ENCODE measurements around the gene CHCHD1. TPM values are rescaled to one million over a fixed set of nuclear protein-coding genes. Genes with fewer than 3 reads are reported as not detected.

CHCHD1 gene
- total RNA-seq: 10 to 100 TPM; 14.1 to 57.3 (median 28.9) TPM

- no peaks in the 10 kb centered on the region for H3K27me3 ChIP-seq
- TF ChIP-seq POLR2A (IDR thresholded peaks at IDR 0.05): peak in 1 of 2 donors; percentile 73
- TF ChIP-seq, protein P1, sequence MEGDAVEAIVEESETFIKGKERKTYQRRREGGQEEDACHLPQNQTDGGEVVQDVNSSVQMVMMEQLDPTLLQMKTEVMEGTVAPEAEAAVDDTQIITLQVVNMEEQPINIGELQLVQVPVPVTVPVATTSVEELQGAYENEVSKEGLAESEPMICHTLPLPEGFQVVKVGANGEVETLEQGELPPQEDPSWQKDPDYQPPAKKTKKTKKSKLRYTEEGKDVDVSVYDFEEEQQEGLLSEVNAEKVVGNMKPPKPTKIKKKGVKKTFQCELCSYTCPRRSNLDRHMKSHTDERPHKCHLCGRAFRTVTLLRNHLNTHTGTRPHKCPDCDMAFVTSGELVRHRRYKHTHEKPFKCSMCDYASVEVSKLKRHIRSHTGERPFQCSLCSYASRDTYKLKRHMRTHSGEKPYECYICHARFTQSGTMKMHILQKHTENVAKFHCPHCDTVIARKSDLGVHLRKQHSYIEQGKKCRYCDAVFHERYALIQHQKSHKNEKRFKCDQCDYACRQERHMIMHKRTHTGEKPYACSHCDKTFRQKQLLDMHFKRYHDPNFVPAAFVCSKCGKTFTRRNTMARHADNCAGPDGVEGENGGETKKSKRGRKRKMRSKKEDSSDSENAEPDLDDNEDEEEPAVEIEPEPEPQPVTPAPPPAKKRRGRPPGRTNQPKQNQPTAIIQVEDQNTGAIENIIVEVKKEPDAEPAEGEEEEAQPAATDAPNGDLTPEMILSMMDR (IDR thresholded peaks at IDR 0.05): no peak
- intact Hi-C loops (cut with DNase I): no loop called here
These were observed at the start of gene CHCHD1 for GRCh38 chr10:73781879-73782748. Gene CHCHD1, plus strand, starts transcription at chr10:73782048. Its CDS starts 28 bp downstream, at chr10:73782076.

DNA sequence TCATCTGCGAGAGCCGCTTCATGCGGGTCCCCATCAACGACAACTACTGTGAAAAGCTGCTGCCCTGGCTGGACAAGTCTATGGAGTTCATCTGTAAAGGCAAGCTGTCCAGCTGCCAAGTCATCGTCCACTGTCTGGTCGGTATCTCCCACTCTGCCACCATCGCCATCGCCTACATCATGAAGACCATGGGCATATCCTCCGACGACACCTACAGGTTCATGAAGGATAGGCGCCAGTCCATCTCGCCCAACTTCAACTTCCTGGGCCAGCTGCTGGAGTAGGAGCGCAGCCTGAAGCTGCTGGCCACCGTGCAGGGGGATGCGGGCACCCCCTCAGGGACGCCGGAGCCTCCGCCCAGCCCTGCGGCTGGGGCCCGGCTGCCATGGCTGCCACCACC, 49.4 kb upstream of the CHCHD1 start:
- intact Hi-C loops (cut with DNase I): no loop called here
- Histone ChIP-seq H3K9me3 (no peaks in the 10 kb centered on the region), H3K4me3 (replicated peaks in 1 of 3) (no peak overlapping the region), H3K4me1 (peaks cover 9 to 10% of the 10 kb centered on the region in 2 donors), H3K36me3 (peaks cover 0 to 12% of the 10 kb centered on the region in 2 donors), H3K27ac (no peak overlapping the region), H3K27me3 (no peaks in the 10 kb centered on the region)
- 95 to 97% methylated on average over 13 to 20 of the region's 20 CpGs for WGBS, 2 donors
- no peak for DNase-seq
- TF ChIP-seq POLR2A (IDR thresholded peaks at IDR 0.05): no peak
- TF ChIP-seq, protein P1 (IDR thresholded peaks at IDR 0.05): no peak

More at GRCh38 chr10:73781879-73782748, at the start of gene CHCHD1:
- H3K9me3 ChIP-seq: no peaks in the 10 kb centered on the region
- peak; percentile 88 to 90 for DNase-seq
- 0 to 2% methylated on average over 13 to 35 of the region's 57 CpGs for WGBS, 2 donors
- H3K36me3 ChIP-seq: peaks cover 3 to 6% of the 10 kb centered on the region in 2 donors
- H3K4me3 ChIP-seq (replicated peaks in 1 of 3): peak within 1 kb of the TSS; percentile 27 to 96 (median 91)
- H3K4me1 ChIP-seq: peaks cover 27 to 28% of the 10 kb centered on the region in 2 donors
- peak within 1 kb of the TSS; percentile 91 to 92 (median 91) for H3K27ac ChIP-seq

DNA sequence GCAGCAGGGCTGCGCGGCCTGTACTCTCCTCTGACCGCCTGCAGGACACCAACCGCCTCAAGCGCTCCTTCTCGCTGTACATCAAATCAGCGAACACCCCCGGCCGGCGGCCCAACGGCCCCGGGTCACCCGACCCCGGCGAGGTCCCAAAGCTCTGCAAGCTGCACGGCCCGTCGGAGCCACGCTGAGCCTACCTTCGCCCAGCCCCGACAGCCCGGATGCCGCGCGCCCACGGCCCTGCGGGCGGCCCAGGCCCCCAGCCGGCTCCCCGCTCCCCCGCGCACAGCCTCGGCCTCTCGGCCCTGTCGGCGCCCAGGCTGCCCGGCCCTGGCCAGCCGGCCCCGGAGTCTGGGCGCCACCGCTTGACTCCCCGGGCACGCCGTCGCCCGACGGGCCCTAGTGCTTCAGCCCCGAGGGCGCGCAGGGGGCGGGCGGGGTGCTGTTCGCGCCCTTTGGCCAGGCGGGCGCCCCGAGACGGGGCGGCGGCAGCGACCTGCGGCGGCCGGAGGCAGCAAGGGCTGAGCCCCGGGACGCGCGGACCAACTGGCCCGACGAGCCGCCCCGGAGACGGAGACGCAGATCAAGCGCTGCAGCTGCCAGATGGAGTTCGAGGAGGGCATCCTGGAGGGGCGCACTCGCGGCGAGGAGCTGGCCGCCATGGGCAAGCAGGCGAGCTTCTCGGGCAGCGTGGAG, 48.8 kb upstream of the CHCHD1 start:
- intact Hi-C loops (cut with DNase I): no loop called here
- WGBS, 2 donors: 75 to 85% methylated on average over 21 to 32 of the region's 84 CpGs
- H3K4me1 ChIP-seq: peaks cover 9 to 10% of the 10 kb centered on the region in 2 donors
- no peak for DNase-seq
- no peak overlapping the region for H3K27ac ChIP-seq
- no peak overlapping the region for H3K4me3 ChIP-seq (replicated peaks in 1 of 3)
- no peaks in the 10 kb centered on the region for H3K9me3 ChIP-seq
- H3K36me3 ChIP-seq: peaks cover 0 to 12% of the 10 kb centered on the region in 2 donors
- TF ChIP-seq, protein P1 (IDR thresholded peaks at IDR 0.05): no peak
- no peak for TF ChIP-seq POLR2A (IDR thresholded peaks at IDR 0.05)
- no peaks in the 10 kb centered on the region for H3K27me3 ChIP-seq

GRCh38 chr10:73734028-73734720, 47.7 kb upstream of the CHCHD1 start:
- DNase-seq: no peak
- intact Hi-C loops (cut with DNase I): no loop called here
- Histone ChIP-seq H3K27me3 (no peaks in the 10 kb centered on the region), H3K4me1 (peaks cover 8 to 9% of the 10 kb centered on the region in 2 donors), H3K36me3 (peaks cover 0 to 12% of the 10 kb centered on the region in 2 donors), H3K9me3 (no peaks in the 10 kb centered on the region), H3K27ac (no peak overlapping the region), H3K4me3 (replicated peaks in 1 of 3) (no peak overlapping the region)
- no peak for TF ChIP-seq POLR2A (IDR thresholded peaks at IDR 0.05)
- TF ChIP-seq, protein P1 (IDR thresholded peaks at IDR 0.05): no peak
- WGBS, 2 donors: 76 to 83% methylated on average over 9 to 12 of the region's 16 CpGs
